Stimulated activated CD8-positive, alpha-beta memory T cell treated with anti-CD3 and anti-CD28 coated beads, Interleukin-15, amount 100 ng/mL, for 4 hours (primary cell): ENCODE data around the gene TMEM41B.

Source experiments
- DNase-seq, 2 donors: peaks; one replicate each; pipeline ENCODE4 v3.0.0-alpha.2; 2020; ENCODE audit warnings: low read depth in 2 of 2

The TMEM41B gene

DNA sequence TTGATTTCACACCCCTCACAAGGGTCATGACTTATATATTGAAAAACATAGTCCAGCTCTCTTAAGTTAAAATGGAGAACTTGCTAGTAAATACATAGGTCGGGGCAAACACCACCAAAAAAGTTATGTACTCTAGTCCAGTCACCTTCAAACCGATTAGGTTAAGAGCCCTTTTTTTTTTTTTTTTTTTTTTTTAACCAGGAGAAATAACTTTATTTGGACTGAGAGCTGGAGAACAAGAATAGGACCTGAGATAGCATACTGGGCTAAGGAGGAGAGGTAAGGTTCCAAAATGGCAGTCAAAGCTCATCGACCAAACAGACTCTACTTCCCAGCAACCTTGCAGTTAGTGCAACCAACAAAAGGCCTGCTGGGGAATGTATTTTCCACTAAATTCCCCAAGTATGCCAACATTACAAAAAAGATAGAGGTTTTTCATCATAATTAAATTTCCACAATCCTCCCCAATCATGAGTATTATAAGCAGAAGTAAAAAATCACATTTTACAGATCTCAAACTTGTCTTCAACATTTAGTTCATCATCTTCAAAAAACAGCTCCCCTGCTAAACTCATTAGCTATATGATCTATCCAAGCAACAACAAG, 3.8 kb downstream of the TMEM41B start:
- DNase-seq, result no peak

DNA sequence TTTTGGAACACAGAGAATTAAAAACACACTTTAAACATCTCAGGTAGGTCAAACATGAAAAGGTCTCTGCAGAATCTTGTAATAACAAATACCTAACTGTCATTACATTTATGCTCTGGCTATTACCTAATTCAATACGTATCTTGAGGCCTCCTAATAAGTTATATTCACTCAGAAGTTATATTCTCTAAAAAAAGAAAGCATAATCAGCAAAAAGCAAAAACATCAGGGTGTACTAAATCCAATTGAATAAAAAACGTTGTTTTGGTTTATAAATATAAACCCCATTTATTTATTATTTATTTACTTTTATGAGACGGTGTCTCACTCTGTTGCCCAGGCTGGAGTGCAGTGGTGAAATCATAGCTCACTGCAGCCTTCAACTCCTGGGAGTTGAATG, 10.2 kb downstream of the TMEM41B start:
- DNase-seq, result no peak

DNA sequence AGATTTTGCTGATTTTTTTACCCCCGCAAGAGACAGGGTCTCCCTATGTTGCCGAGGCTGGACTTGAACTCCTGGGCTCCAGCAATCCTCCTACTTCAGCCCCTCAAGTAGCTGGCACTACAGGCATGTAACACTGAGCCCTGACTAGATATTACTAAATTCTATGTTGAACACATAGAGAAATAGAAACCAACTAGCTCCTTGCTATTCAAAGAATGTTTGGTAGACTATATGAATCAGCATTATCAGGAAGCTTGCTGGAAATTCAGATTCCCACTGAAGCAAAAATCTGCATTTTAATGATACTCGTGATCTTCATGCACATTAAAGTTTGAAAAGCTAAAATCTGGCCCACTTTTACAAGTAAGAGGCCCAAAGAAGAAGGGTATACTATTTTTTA, 11.9 kb downstream of the TMEM41B start:
- no peak for DNase-seq

DNA sequence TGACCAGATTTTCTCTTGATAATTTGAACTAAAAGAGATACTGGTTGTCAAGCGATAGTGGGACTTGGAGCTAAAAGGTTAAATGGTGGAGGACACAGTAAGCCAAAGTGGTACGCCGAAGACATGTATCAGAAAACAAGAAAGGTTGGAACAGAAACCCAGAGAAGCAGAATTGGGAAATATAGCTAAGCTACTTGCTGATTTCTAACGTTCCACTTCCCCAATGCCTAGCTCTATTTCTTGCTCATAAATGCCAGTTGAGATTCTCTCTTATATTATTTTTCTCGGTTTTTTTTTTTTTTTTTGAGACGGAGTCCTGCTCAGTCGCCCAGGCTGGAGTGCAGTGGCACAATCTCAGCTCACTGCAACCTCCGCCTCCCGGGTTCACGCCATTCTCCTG, 12.7 kb downstream of the TMEM41B start:
- no peak for DNase-seq

DNA sequence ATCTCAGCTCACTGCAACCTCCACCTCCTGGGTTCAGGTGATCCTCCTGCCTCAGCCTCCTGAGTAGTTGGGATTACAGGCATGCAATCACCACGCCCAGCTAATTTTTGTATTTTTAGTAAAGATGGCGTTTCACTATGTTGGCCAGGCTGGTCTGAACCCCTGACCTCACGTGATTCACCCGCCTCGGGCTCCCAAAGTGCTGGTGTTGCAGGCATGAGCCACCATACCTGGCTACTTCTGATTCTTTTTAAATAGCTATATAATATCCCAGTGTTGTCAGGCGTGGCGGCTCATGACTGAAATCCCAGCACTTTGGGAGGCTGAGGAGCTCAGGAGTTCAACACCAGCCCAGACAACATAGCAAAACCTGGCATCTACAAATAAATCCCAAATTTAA, 20.7 kb downstream of the TMEM41B start:
- DNase-seq, result no peak

DNA sequence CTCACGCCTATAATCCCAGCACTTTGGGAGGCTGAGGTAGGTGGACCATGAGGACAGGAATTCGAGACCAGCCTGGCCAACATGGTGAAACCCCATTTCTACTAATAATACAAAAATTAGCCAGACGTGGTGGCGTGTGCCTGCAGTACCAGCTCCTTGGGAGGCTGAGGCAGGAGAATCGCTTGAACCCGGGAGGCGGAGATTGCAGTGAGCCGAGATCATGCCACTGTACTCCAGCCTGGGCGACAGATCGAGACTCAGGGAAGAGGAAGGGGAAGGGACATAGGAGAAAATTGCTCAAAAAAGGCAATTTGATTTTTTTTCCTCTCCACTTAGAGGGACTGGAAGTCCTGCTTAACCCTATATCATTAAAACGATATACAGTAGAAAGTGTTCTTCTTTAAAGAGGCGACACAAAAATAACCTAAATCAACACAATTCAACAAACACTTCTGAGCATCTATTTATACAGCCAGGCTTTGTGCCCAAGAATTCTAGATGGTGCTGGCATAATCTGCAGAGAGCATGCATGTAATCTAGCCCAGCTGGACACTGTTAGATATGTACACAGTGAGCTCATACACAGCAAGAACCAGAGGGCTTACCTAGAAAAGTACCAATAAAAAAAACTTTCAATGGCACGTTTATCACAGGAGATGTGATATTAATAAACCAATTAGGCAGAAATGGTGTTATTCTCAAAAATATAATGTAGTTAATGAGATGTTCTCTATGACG, 28.4 kb downstream of the TMEM41B start:
- no peak for DNase-seq

DNA sequence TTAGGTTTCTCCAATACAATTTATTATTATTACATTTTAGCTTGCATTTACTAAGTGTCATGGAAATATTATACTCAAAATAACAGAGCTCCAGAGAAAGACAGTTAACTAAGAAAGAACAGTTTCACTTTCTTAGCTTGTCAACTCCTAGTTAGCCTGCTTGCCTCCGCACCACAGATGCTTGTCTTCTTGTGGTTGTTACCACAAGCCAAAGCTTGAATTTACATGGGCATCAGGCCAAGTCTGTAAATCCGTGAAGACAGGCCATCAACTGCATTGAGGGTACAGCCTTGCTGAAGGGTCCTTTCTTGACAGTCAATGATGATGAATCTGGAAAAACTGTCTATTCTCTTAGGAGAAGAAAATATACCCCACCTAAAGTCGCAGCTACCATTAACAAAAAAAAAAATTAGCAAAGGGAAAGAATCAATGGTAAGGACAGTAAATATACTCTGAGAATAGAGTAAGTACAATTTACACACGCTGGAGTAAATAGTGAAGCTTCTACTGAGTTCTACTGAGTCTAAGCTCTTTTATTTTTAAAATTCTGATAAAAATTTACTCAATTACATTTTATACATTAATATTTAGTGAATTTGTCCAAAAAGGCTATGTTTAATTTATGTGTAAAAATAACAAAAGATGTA, 33.6 kb downstream of the TMEM41B start:
- DNase-seq, result peak; percentile 7 to 57

DNA sequence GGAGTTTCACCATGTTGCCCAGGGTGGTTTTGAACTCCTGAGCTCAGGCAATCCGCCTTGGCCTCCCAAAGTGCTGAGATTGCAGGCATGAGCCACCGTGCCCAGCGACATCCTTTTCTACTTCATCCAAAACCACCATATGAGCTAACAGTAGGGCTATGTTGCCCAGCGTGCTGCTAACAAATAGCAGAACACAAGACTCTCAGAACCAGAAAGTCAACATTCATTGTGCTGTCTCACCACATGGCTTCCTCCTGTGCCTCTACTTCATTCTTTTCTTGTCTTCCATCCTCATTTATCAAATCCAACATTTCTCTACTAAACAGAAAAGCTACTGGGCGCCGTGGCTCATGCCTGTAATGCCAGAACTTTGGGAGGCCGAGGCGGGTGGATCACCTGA, 37.2 kb downstream of the TMEM41B start:
- no peak for DNase-seq

DNA sequence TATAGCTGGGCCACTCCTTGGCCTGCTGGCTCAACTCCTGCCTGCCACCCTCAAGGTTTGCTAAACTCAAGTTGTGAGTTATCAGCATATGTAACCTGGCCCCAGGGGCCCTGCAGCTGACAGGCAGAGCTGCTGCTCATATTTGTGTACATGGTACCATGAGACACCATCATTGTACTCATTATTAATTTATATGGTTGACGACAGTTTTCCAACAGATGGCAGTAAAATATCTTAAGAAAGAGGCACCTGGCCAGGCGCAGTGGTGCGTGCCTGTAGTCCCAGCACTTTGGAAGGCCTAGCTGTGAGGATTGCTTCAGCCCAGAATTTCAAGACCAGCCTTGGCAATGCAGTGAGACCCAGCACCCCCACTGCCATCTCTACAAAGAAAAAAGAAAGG, 37.8 kb downstream of the TMEM41B start:
- DNase-seq, result no peak

DNA sequence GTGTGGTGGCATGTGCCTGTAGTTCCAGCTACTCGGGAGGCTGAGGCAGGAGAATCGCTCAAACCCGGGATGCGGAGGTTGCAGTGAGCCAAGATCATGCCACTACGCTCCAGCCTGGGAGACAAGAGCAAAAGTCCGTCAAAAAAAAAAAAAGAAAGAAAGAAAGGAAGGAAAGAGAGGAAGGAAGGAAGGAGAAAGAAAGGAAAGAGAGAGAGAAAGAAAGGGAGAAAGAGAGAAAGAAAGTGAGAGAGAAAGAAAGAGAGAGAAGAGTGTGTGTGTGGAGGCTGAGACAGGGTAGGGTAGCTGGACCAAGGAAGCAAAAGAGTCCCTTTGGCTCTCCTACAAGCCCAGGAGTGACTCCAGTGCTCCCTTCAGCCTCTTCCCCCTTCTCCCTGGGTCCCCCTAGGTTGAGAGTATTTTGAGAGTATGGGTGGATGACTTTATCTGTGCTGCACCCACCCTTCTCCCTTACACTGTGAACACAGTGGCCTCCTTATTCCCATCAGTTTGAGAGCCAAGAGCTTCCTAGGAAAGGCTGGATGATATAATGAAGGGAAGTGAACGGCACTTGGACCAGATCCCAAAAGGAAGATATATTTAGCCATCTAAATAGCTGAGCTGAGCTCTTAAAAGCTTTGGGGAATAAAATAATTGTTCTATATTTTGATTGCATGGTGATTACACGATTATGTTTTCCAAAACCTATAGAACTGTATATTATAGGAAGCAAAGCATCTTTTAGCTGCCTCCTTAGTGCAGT, 39.7 kb downstream of the TMEM41B start:
- DNase-seq, result no peak

DNA sequence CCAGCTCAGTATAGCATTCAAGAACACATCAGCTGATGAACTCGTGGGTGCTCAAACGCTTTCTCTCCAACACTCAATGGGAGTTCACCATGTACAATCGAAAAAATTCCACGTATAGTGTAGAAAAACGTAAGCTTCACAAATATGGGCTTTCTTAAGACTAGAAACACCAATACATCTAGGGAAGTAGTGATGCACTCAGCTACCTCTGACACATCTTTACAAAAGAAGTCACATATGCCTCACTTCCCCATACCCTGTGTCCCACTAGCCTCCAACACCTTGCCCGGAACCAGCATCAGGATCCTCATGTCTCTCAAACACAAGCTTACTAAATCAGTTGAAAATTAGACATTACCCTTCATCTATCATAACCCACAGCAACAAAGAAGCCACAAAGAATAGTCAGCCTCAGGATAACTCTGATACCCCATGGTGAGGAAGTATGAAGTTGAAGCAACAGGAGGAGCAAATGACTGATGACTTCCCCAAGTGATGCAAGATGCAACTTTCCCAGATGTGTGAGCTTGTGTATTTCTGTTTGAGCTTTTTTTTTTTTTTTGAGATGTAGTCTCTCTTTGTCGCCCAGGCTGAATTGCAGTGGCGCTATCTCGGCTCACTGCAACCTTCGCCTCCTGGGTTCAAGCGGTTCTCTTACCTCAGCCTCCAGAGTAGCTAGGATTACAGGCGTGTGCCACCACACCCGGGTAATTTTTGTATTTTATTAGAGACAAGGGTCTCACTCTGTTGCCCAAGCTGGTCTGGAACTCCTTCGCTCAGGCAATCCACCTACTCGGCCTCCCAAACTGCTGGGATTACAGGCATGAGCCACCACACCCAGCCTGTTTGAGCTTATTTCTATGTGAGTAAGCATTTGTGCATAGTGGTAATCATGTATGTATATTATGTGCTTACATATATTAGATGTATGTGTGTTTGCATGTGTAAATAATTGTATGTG, 40.7 kb downstream of the TMEM41B start:
- no peak for DNase-seq

DNA sequence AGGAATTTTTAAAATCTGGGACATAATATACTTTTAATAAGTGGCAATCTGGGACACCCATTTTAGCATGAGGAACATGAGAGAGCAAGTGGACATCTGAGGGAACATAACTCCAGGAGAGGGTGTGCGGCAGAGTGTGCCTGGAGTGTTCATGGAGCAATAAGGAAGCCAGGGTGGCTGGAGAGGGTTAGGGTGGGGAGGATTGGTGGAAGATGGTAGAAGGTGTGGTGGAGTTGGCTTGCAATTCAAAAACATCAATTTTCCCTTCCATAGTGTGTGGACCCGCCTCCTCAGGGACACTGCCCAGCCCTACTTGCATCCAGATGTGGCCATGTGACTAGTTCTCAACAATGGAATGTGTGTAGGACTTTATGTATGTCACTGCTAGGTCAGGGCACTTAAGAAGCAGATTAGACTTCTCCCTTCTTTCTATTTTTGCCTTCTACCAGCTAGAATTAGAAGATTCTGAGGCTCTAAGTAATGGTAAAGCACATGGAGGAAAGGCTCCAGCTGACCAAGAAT, 44.8 kb downstream of the TMEM41B start:
- DNase-seq, result no peak

DNA sequence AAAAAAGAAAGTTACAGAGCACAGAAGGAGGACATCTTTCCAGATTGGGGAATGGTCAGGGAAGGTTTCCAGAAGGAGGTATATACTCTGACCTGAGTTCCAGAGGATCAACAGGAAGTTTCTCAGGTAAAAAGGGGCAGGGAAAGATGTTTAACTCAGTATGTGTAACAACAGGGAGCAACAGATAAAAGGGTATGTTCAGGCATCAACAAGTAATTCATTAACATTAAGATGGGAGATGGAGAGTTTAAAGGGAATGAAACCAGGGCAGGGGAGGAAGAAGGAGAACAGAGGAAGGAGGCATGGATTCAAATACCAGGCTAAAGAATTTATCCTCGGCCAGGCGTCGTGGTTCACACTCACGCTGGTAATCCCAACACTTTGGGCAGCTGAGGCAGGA, 46.7 kb downstream of the TMEM41B start:
- no peak for DNase-seq

DNA sequence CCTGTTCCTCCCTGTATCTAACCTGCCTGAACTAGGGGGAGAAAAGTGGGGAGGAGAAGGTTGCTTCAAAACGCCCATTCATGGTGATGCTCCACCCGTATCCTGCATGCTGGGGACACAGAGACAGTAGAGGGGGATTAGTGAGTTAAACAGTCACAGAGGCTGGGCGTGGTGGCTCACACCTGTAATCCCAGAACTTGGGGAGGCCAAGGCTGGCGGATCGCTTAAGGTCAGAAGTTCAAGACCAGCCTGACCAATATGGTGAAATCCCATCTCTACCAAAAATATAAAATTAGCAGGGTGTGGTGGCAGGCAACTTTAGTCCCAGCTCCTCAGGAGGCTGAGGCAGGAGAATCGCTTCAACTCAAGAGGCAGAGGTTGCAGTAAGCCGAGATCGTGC, 47.5 kb downstream of the TMEM41B start:
- no peak for DNase-seq

DNA sequence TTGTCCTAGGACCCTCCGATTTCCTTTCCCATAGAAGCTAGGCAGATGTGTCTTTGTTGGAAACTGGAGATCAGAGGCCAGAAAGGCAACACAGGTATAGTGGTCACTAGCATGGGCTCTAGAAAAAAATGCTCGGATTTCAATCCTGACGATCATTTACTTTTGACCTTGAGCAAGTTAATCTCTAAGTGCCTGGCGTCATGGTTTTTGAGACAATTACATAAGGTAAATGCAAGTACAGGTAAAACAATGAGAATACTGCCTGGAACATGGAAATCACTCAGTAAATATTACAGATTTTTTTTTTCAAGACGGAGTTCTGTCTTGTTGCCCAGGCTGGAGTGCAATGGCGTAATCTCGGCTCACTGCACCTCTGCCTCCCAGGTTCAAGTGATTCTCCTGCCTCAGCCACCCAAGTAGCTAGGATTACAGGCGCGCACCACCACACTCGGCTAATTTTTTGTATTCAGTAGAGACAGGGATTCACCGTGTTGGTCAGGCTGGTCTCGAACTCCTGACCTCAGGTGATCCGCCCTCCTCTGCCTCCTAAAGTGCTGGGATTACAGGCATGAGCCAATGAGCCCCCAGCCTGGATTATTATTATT, 48.2 kb downstream of the TMEM41B start:
- no peak for DNase-seq

DNA sequence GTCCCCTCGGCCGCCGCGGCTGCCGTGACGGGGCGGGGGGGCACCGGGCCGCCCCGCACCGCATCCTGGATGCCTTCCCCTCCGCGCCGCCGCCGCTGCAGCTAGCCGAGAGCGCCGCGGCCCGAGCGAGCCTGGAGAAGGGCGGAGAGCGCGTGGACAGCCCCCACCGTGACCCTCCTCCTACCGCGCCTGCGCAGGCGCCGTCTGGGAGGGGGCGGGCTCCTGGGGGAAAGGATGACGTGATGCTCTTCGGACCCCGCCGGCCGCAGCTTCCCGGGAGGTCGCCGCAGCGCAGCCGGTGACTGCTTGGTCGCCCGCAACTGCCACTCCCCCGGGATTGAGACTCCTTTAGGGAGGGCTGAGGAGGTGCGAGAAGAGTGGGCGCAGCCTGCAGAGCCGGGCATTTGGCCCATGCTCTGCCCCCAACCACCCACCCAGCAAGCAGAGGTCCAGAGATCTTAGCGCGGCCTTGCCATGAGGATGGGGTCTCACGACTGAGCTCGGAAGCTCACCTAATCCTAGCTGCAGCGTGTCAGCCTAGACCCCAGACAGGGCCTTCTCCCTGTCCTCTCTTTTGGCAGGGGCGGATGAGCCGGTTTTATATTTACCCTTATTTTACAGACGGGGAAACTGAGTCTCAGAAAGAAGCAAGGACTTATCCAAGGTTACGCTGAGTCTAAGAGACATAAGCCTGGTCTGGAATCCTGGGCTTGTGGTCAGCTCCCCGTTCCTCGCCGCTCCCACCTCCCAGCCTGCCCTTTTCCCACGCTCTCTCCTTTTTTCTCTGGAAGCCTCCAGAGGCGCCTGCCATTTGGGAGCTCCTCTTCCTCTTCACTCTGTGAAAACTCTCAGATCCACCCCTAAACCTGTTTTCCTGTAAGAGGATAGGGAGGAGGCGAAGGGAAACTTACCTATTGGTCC, 48.9 kb downstream of the TMEM41B start, which contains the start of gene DENND5A:
Gene DENND5A, minus strand, starts transcription at position 140 of the 921 bp plus-strand sequence. CDS start 281 bp downstream, outside the sequence.
- peak; percentile 35 to 39 for DNase-seq

DNA sequence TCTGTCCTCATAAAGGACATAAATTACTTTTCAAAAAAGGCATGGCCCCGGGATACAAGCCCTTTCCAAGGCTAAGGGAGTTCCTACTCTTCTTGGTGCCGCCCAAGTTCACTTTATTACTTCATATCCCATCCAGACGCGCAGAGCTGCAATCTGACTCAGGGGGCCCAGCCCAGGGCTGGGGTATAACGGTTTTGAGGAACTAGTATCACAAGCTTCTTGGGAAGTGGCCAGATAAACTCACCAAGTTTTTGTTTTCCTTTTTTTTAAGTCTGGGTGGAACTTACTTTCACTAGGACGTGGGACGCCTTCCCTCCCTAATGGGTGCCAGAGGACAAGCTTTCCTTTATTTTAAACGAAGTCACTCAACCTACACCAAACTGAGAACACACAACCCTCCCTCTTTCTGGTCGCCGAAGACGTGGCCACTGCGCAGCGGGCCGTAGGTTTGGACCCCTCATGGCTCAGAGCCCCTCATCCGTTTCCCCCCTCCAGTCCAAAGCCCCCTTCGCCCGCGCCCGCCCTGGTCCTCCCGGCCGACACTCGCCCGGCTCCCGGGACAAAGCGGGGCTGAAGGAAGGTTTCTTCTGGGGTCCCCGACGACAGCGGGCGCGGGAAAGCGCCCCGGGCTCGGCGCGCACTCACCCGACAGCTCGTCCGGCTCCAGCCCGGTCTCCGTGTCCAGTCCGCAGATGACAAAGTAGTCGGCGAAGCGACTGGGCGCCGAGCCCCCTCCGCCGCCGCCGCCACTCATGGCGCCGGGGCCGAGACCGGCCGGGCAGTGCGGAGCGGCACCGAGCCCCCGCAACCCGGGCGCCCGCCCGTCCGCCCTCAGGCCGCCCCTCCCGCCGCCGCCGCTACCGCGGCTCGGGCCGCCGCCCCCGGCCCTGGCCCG, 49.8 kb downstream of the TMEM41B start:
- DNase-seq, result peak in 1 of 2 donors; percentile 14

DNA sequence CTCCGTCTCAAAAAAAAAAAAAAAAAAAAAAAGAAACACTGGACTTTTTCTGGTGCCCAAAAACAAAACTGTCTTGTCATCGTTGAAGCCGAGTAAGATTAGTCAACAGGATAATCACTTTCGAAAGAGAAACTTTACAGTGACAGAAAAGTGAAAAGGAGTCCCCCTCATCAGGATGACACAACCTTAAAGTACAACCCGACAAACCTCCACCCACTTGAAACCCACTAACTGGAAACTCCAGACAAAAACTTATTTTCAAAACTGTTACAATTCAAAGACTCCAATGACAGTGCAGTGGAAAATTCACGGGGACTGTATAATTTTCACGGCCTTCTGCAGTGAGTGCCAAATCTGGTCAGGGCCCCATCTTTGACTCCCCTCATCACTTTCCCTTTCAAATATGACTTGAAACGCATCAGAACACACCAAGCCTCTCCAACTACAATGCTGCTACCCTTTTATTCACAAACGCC, 50.5 kb downstream of the TMEM41B start:
- peak in 1 of 2 donors; percentile 56 for DNase-seq
